ENCODE data around the gene PSENEN. TPM values are rescaled to one million over a fixed set of nuclear protein-coding genes. Genes with fewer than 3 reads are reported as not detected.

Gene PSENEN
- total RNA-seq, 1 experiment from 2014 or later = 42.9 TPM

- Histone ChIP-seq H3K9ac (ENCODE audit: low read length) (no peak overlapping the region), H3K79me2 (ENCODE audit: low read length) (no peaks in the 10 kb centered on the region), H3F3A (ENCODE audit: low read length, unreplicated experiment) (no peaks in the 10 kb centered on the region), H3K4me1 (ENCODE audit: insufficient read depth, low read length) (0 out of 2 replicates have a peak, but pooled peaks cover 4% of the 10 kb centered on the region), H3K9me2 (replicated peaks; ENCODE audit: low read length) (no peaks in the 10 kb centered on the region), H3K4me2 (ENCODE audit: low read length) (no peak overlapping the region), H3K4me3 (ENCODE audit: low read length) (no peak overlapping the region), H3K36me3 (ENCODE audit: low read depth, low read length) (no peaks in the 10 kb centered on the region; the same call in 1 of the 2 replicates), H3K27ac (ENCODE audit: low read length) (no peak overlapping the region), H2AFZ (ENCODE audit: low read length) (no peak overlapping the region), H3K27me3 (ENCODE audit: low read length) (no peaks in the 10 kb centered on the region), H4K20me1 (ENCODE audit: low read length) (no peaks in the 10 kb centered on the region), H3K9me3 (ENCODE audit: low read length) (no peaks in the 10 kb centered on the region)
- ChIA-PET CTCF (no interaction called here), POLR2A (ENCODE audit: unreplicated experiment) (no interaction called here)
- DNase-seq (no peak), ATAC-seq (no peak)
- intact Hi-C loops (cut with micrococcal nuclease) = no loop called here
- no peak for TF ChIP-seq CTCF (conservative IDR thresholded peaks at IDR 0.05; ENCODE audit: low read depth, low read length)
- no peak for TF ChIP-seq EZH2 (IDR thresholded peaks at IDR 0.05; ENCODE audit: low read length, unreplicated experiment)
- TF ChIP-seq EZH2phosphoT487 (IDR thresholded peaks at IDR 0.05; ENCODE audit: borderline replicate concordance, low read length) = no peak
- BruUV-seq (replicated peaks) = TSS peak; percentile 43
Observed at GRCh38 chr19:35738021-35738886, 7.2 kb upstream of the PSENEN start.

- Histone ChIP-seq H3F3A (ENCODE audit: low read length, unreplicated experiment) (no peaks in the 10 kb centered on the region), H3K4me1 (ENCODE audit: insufficient read depth, low read length) (0 out of 2 replicates have a peak, but pooled peaks cover 4% of the 10 kb centered on the region), H3K79me2 (ENCODE audit: low read length) (no peaks in the 10 kb centered on the region), H3K9me3 (ENCODE audit: low read length) (no peaks in the 10 kb centered on the region), H3K4me3 (ENCODE audit: low read length) (no peak overlapping the region), H3K36me3 (ENCODE audit: low read depth, low read length) (no peaks in the 10 kb centered on the region; the same call in 1 of the 2 replicates), H3K9ac (ENCODE audit: low read length) (no peak overlapping the region), H4K20me1 (ENCODE audit: low read length) (no peaks in the 10 kb centered on the region), H3K27me3 (ENCODE audit: low read length) (no peaks in the 10 kb centered on the region), H3K9me2 (replicated peaks; ENCODE audit: low read length) (no peaks in the 10 kb centered on the region), H2AFZ (ENCODE audit: low read length) (no peak overlapping the region), H3K27ac (ENCODE audit: low read length) (no peak overlapping the region), H3K4me2 (ENCODE audit: low read length) (no peak overlapping the region)
- ChIA-PET POLR2A (ENCODE audit: unreplicated experiment) (no interaction called here), CTCF (no interaction called here)
- DNase-seq (no peak), ATAC-seq (no peak)
- intact Hi-C loops (cut with micrococcal nuclease) = no loop called here
- TF ChIP-seq EZH2phosphoT487 (IDR thresholded peaks at IDR 0.05; ENCODE audit: borderline replicate concordance, low read length) (no peak), EZH2 (IDR thresholded peaks at IDR 0.05; ENCODE audit: low read length, unreplicated experiment) (no peak), CTCF (conservative IDR thresholded peaks at IDR 0.05; ENCODE audit: low read depth, low read length) (no peak)
- BruUV-seq (replicated peaks) = no TSS peak
Observed at GRCh38 chr19:35738887-35739229, 6.6 kb upstream of the PSENEN start.
